Stimulated activated CD4-positive, alpha-beta T cell treated with anti-CD3 and anti-CD28 coated beads, Interleukin-4, amount 100 ng/mL, for 1 hour (primary cell): ENCODE measurements around the gene SLC12A7.
"Not testable (repeated sequence)": the region's sequence is repeated elsewhere in the genome, so short reads cannot be mapped to it uniquely, and the experiment has no call there.

Experiments
- DNase-seq: peaks from one replicate; pipeline ENCODE4 v3.0.0-alpha.2; 2020

Gene SLC12A7

GRCh38 chr5:1032551-1033027 lies 79.3 kb downstream of the SLC12A7 start:
- no peak for DNase-seq

GRCh38 chr5:1032011-1032410 lies 79.9 kb downstream of the SLC12A7 start:
- DNase-seq = no peak

- no peak for DNase-seq
Measured at GRCh38 chr5:1031306-1031959, 80.4 kb downstream of the SLC12A7 start.

- no peak for DNase-seq
Measured at GRCh38 chr5:1030801-1031271, 81.0 kb downstream of the SLC12A7 start.

- DNase-seq = no peak
Measured at GRCh38 chr5:1029945-1030625, 81.8 kb downstream of the SLC12A7 start.

- DNase-seq = no peak
Measured at GRCh38 chr5:1029282-1029944, 82.5 kb downstream of the SLC12A7 start.

- no peak for DNase-seq
Measured at GRCh38 chr5:1028481-1029281, 83.2 kb downstream of the SLC12A7 start.

- DNase-seq = no peak
Measured at GRCh38 chr5:1027631-1028441, 84.0 kb downstream of the SLC12A7 start.

- no peak for DNase-seq
Measured at GRCh38 chr5:1026700-1027621, 84.9 kb downstream of the SLC12A7 start.

- not testable (repeated sequence) for DNase-seq
Measured at GRCh38 chr5:1021969-1022336, 89.9 kb downstream of the SLC12A7 start.

GRCh38 chr5:1021136-1021968 lies 90.5 kb downstream of the SLC12A7 start:
- no peak for DNase-seq

GRCh38 chr5:1020452-1020961 lies 91.4 kb downstream of the SLC12A7 start:
- no peak for DNase-seq

- DNase-seq = no peak
Measured at GRCh38 chr5:1019001-1019905, 92.6 kb downstream of the SLC12A7 start.

- DNase-seq = no peak
Measured at GRCh38 chr5:1018596-1018995, 93.3 kb downstream of the SLC12A7 start.

GRCh38 chr5:1017691-1018455 lies 94.0 kb downstream of the SLC12A7 start:
- no peak for DNase-seq

GRCh38 chr5:1017056-1017455 lies 94.8 kb downstream of the SLC12A7 start:
- no peak for DNase-seq

GRCh38 chr5:1016476-1016875 lies 95.4 kb downstream of the SLC12A7 start:
- no peak for DNase-seq

GRCh38 chr5:1016036-1016435 lies 95.8 kb downstream of the SLC12A7 start:
- no peak for DNase-seq
